Eye (tissue), 1 donor: ENCODE data around the gene CAPG.
"Not testable (repeated sequence)": the region's sequence is repeated elsewhere in the genome, so short reads cannot be mapped to it uniquely, and the experiment has no call there.

ENCODE experiments used
- DNase-seq: peaks from one replicate; pipeline ENCODE4 v3.0.0-alpha.2; 2015

CAPG gene, protein sequence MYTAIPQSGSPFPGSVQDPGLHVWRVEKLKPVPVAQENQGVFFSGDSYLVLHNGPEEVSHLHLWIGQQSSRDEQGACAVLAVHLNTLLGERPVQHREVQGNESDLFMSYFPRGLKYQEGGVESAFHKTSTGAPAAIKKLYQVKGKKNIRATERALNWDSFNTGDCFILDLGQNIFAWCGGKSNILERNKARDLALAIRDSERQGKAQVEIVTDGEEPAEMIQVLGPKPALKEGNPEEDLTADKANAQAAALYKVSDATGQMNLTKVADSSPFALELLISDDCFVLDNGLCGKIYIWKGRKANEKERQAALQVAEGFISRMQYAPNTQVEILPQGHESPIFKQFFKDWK

GRCh38 chr2:85409845-85410583, at the start of gene CAPG:
TSS of gene CAPG (minus strand) at chr2:85410366. CDS start at chr2:85402145, 8,221 bp downstream.
- DNase-seq: no peak

DNA sequence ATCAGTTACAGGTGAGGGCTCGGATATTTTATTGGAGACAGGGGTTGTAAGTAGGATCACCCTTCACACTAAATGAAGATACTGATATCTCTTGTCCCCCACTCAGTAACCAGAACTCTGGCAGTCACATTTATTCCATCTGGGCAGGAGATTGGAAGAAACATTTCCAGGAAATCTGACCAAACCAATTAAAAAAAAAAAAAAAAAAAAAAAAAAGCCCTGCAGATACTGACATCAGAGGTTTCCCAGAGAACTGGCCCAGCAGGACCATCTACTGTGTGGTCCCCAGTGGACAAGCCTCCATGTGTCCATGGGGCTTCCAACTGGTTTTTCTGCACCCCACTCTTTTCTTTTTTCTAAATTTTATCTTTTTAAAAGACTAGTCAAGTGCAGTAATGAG, 49.6 kb upstream of the CAPG start:
- no peak for DNase-seq

DNA sequence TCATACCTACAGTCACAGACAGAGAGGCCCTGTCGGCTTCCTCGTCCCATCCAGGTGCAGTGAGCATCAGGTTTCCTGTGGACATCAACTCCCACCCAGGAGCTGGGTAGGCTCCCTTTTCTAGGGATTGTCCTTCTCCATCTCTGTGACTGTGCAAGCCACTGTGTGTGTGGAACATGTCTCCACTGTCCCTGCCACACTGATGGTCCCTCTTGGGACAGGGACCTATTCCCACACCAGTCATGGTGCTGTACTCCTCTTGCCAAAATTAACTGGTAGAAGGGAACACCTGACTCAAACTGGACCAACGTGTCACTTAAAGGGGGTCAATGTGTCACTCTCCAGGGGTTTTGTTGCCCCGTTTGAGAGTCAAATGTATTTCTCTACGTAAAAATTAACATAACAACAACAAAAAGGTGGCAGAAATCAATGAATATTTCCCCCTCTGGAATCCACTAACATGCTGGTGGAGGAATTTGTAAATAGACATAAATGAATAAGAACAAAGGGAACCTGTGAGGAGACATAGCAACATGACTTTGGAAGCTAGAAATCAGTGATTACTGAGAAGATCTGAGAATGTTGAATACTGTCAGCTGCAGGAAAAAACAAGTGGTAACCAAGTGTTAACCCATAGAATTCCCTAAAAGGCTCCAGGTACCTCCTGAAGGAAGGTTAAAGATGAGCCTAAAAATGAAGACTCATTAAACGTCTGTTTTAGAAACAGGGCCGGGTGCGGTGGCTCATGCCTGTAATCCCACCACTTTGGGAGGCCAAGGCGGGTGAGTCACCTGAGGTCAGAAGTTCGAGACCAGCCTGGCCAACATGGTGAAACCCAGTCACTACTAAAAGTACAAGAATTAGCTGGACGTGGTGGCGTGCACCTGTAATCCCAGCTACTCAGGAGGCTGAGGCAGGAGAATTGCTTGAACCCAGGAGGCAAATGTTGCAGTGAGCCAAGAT, 48.7 kb upstream of the CAPG start:
- DNase-seq: no peak

DNA sequence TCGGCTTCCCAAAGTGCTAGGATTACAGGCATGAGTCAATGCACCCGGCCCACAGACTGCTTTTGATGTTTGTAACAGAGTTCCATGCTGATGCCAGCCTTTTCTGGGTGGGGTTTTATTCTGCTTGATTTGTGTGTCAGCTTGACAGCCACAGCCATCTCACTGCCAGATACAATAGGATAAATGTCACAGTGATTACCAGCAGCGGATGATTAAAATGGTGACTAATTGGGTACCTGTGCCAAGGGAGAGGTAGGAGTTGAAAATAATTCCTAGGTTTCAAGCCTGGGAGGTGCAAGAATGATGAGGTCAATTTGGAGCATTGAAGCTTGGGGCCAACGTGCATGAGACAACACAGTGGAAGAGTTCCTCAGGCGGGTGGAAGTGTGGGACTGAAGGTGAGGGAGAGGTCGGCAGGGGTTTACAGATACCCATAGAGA, 47.7 kb upstream of the CAPG start:
- DNase-seq: no peak

GRCh38 chr2:85457043-85457442, 46.9 kb upstream of the CAPG start:
- DNase-seq: no peak

GRCh38 chr2:85455552-85456090, 45.5 kb upstream of the CAPG start:
- no peak for DNase-seq

DNA sequence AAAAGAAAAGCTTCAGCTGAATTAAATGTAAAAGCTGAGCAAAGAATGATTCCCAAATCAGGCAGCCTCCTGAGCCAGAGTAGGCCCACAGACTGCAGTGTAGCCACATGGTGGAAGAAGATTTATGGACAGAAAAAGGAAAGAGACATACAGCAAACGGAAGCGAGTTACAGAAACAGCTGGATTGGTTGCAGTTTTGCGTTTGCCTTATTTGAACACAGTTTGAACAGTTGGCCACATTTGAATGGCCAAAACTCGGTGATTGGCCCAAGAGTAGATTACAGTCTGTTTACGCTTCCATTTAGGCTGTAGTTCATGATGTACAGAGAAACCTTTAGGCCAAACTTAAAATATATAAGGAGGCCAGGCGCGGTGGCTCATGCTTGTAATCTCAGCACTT, 43.4 kb upstream of the CAPG start:
- no peak for DNase-seq

- DNase-seq: no peak
Observed at GRCh38 chr2:85452237-85452636, 42.1 kb upstream of the CAPG start.

DNA sequence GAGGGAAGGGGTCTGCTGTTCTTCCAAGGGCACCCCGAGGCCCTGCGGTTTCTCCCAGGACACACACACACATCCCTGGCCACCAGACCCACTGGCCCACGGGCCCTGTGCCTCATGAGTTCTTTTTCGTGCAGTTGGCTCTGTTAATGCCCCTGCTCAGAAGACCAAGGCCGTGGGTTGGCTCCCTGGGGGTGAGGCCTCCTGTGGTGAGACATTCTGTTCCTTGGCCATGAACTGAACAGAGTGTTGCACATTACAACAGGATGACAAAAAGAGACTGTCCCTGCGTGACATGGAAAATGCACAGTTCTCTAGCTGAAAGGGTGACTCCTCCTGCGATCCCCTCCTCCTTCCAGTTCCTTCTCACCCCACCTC, 39.0 kb upstream of the CAPG start:
- DNase-seq: no peak

- DNase-seq: no peak
Observed at GRCh38 chr2:85448461-85449213, 38.5 kb upstream of the CAPG start.

DNA sequence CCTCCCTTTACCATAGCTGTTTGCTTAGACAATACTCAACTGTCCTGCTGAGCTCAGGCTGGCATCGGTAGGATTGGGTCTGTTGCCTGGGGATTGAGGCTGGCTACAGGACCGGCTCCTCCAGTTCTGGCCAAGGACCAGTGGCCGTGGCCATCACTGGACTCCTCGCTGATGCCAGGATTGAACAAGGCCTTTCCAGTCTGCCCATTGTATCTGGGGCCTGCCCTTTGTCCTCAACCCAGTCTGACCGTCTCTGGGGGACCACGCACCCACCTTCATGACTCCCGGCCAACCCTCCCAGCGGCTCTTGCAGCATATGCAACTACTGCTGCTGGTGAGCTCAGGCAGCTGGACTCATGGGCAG, 37.0 kb upstream of the CAPG start:
- DNase-seq: no peak

DNA sequence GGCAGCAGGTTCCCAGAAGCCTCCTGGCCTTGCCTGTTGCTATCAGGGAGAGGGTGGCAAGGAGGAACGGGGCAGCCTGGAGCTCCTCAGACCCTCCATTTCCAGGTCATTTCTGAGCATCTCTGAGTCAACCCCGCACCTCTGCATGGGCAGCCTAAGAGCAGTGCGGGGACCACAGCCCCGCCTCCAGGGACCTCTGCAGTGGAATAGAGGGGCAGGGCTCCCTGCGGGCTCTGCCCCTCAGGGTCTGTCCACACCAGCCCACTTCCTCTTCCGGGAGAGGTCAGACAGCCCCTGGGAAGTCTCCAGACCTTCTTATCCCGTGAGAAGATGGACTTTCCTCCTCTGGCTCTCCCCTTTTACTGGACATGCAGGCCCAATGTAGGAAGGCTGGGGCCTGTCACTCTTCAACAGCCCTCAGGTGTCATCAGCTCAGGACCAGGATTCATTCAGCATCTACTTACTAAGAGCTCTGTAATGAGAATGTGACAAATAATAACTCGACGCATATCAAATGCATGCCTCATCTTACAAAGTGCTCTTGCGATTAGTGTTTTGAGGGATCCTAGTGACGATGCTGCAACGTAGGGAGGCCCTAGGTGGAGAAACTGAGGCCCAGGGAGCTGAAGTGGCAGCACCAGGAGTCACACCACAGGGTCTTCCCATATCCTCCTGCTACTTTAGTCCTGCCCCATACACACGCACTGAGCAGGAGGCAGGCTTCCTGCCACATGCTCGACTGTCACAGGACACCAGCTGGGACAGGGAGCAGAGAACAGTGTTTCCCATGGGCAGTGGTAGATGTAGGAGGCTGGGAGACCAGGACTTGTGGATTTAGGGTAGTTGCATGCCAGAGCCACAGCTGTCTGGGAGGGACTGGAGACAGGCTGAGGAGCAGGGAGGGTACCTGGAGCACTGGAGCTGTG, 36.4 kb upstream of the CAPG start:
- DNase-seq: no peak

- DNase-seq: peak; percentile 36
Observed at GRCh38 chr2:85445316-85446295, 35.4 kb upstream of the CAPG start.

- no peak for DNase-seq
Observed at GRCh38 chr2:85444629-85445172, 34.5 kb upstream of the CAPG start.

GRCh38 chr2:85441864-85442263, 31.7 kb upstream of the CAPG start:
- no peak for DNase-seq

DNA sequence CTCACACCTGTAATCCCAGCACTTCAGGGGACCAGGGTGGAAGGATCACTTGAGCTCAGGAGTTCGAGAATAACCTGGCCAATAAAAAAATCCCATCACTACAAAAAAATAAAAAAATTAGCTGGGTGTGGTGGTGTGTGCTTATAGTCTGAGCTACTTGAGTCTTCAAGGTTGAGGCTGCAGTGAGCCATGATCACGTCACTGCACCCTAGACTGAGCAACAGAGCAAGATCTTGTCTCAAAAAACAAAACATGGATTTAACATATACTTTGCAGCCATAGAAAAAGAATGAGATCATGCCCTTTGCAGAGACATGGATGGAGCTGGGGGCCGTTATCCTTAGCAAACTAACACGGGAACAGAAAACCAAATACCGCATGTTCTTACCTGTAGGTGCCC, 30.6 kb upstream of the CAPG start:
- DNase-seq: no peak

- DNase-seq: no peak
Observed at GRCh38 chr2:85439986-85440385, 29.8 kb upstream of the CAPG start.

DNA sequence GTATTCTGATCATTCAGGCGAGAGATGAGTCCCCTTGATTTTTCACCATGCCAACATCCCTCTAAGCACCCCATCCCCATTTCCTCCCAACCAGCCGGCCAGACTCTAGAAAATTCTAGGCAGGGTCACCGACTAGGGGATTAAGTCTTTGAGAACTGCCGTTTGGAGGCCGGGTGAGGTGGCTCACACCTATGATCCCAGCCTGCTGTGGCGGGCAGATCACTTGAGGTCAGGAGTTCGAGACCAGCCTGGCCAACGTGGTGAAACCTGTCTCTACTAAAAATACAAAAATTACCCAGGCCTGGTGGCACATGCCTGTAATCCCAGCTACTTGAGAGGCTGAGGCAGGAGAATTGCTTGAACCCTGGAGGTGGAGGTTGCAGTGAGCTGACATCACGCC, 29.4 kb upstream of the CAPG start:
- DNase-seq: not testable (repeated sequence)

DNA sequence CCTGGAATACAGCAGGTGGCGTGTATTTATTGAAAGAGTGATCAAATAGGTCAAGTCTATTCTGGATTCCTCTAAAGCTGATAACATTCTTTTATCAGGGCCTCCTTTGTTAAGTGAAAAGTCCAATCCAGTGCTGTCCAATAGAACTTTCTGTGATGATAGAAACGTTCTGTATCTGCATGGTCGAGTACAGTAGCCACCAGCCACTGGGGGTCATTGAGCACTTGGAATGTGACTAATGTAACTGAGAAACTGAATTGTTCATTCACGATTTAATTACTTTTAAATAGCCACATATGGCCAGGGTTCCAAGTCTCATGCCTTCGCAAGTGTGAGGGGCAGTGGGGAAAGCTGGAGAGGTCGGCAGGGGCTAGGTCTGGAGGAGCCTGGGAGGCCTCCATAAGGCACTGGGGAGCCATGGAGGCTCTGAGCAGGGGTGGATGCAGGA, 28.9 kb upstream of the CAPG start:
- peak; percentile 63 for DNase-seq
